Activated T-helper 1 cell treated with anti-CD3 and anti-CD28 coated beads, Interleukin-12 subunit alpha, Interleukin-12 subunit beta, Interleukin-2, Interleukin-4 antibody, amounts not matched to agents 30 ng/mL and 10 ng/mL and 1 ng/mL, durations not matched to agents 14 hours and 24 hours and 36 hours (primary cell): ENCODE measurements around the gene RIMKLB. TPM values are rescaled to one million over a fixed set of nuclear protein-coding genes. Genes with fewer than 3 reads are reported as not detected.
A peak's percentile ranks its signal among the peaks of the same experiment; 100 is the strongest.

Experiments
- DNase-seq: peaks from one replicate; pipeline ENCODE4 v3.0.0; 2021; ENCODE audit warnings: low spot score
- H3K27ac Mint-ChIP-seq: one replicate; pipeline ENCODE4 v1.8.0; 2021; ENCODE audit warnings: mild to moderate bottlenecking, mixed read lengths
- H3K27me3 Mint-ChIP-seq: one replicate; pipeline ENCODE4 v1.8.0; 2022; ENCODE audit warnings: mild to moderate bottlenecking, moderate library complexity, mixed read lengths; ENCODE audit not compliant: insufficient read depth
- H3K36me3 Mint-ChIP-seq: one replicate; pipeline ENCODE4 v1.8.0; 2021; ENCODE audit warnings: low read depth, mixed read lengths
- H3K4me1 Mint-ChIP-seq: one replicate; pipeline ENCODE4 v1.8.0; 2021; ENCODE audit warnings: low read depth, mixed read lengths
- H3K4me3 Mint-ChIP-seq: one replicate; pipeline ENCODE4 v1.8.0; 2021; ENCODE audit warnings: mild to moderate bottlenecking, moderate library complexity, mixed read lengths
- H3K9me3 Mint-ChIP-seq: one replicate; pipeline ENCODE4 v1.8.0; 2021; ENCODE audit warnings: mixed read lengths
- intact Hi-C: fragments of 100-400 bp; cut with micrococcal nuclease; formaldehyde crosslinking; loops from one replicate; pipeline ENCODE4 v1.15.1; 2024
- total RNA-seq: library from RNA; stranded (reverse); gene quantifications from 2 replicates; pipeline ENCODE4 v1.2.3, GENCODE V29; 2022

The RIMKLB gene
- total RNA-seq, 1 donor from 2014 or later = 0.52 TPM

GRCh38 chr12:8675591-8676036, 22.2 kb upstream of the RIMKLB start:
- H3K27ac Mint-ChIP-seq = no peak overlapping the region
- DNase-seq = no peak
- H3K27me3 Mint-ChIP-seq = peaks cover 4% of the 10 kb centered on the region
- intact Hi-C loops = no loop called here
- no peaks in the 10 kb centered on the region for H3K4me1 Mint-ChIP-seq
- no peaks in the 10 kb centered on the region for H3K9me3 Mint-ChIP-seq
- no peaks in the 10 kb centered on the region for H3K36me3 Mint-ChIP-seq
- H3K4me3 Mint-ChIP-seq = no peak overlapping the region

DNA sequence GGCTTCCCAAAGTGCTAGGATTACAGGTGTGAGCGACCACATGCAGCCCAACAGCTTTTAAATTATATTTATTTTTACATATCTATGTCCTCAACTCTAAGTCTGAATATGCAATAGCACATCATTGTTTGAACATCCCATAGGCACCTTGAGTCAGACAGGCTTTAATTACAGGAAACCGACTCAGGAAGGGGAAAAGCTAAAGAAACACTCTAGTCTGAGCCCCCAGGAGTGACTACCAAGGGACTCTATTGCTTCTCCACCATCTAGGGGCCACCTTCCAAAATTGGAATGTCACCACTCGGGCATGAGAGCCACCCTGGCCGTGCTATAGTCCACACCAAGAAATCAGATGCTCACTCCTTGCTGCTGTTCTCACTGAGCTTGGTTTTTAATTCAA, 21.1 kb upstream of the RIMKLB start:
- Mint-ChIP-seq H3K4me1 (no peaks in the 10 kb centered on the region), H3K27ac (no peak overlapping the region), H3K36me3 (no peaks in the 10 kb centered on the region), H3K4me3 (no peak overlapping the region), H3K27me3 (peaks cover 8% of the 10 kb centered on the region), H3K9me3 (no peaks in the 10 kb centered on the region)
- DNase-seq = no peak
- intact Hi-C loops = no loop called here

- Mint-ChIP-seq H3K9me3 (no peaks in the 10 kb centered on the region), H3K4me3 (no peak overlapping the region), H3K36me3 (no peaks in the 10 kb centered on the region), H3K4me1 (no peaks in the 10 kb centered on the region), H3K27me3 (peaks cover 6% of the 10 kb centered on the region), H3K27ac (no peak overlapping the region)
- intact Hi-C loops = no loop called here
- DNase-seq = no peak
Observed at GRCh38 chr12:8677362-8677761, 20.4 kb upstream of the RIMKLB start.

DNA sequence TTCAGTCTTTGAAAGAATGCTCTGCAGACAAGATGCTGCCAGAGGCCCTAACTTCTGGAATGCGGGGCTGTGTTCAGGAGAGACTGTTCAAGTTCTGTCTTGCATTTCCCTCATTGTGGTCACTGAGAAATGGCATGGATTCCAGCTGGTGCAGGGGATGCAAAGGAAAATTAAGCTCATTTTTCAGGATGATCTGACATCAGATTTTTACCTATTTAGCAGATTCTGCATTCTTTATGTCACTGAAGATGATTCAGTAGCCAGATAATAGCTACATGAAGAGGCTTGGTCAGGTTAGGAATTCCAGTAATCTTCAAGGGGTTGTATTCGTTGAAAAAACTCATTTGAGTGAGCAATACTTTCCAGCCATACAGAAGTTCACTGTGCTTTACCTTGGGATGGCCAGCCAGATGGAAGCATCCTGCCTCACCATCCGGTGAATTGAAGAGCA, 19.1 kb upstream of the RIMKLB start:
- Mint-ChIP-seq H3K9me3 (no peaks in the 10 kb centered on the region), H3K4me1 (no peaks in the 10 kb centered on the region), H3K27ac (no peak overlapping the region), H3K36me3 (no peaks in the 10 kb centered on the region), H3K27me3 (peaks cover 5% of the 10 kb centered on the region), H3K4me3 (no peak overlapping the region)
- no peak for DNase-seq
- intact Hi-C loops = no loop called here

- no peak for DNase-seq
- Mint-ChIP-seq H3K4me3 (no peak overlapping the region), H3K4me1 (no peaks in the 10 kb centered on the region), H3K9me3 (no peaks in the 10 kb centered on the region), H3K27ac (no peak overlapping the region), H3K36me3 (no peaks in the 10 kb centered on the region), H3K27me3 (peaks cover 12% of the 10 kb centered on the region)
- intact Hi-C loops = no loop called here
Observed at GRCh38 chr12:8680533-8680932, 17.3 kb upstream of the RIMKLB start.

- intact Hi-C loops = no loop called here
- no peaks in the 10 kb centered on the region for H3K36me3 Mint-ChIP-seq
- H3K27ac Mint-ChIP-seq = no peak overlapping the region
- no peaks in the 10 kb centered on the region for H3K9me3 Mint-ChIP-seq
- DNase-seq = no peak
- no peak overlapping the region for H3K4me3 Mint-ChIP-seq
- H3K27me3 Mint-ChIP-seq = peaks cover 12% of the 10 kb centered on the region
- no peaks in the 10 kb centered on the region for H3K4me1 Mint-ChIP-seq
Observed at GRCh38 chr12:8681129-8681884, 16.5 kb upstream of the RIMKLB start.

DNA sequence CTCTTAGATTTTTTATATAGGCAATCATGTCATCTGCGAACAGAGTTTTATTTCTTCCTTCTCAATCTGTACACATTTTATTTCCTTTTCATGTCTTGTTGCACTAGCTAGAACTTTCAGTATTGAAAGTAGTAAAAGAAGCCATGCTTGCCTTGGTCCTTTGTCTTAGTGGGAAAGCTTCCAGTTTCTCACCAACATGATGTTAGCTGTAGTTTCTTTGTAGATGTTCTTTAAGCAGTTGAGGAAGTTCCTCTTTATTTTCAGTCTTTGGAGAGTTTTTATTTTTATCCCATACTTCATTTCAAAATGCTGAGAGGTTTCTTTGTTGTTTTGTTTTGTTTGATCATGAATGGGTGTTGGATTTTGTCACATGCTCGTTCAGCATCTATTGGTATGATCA, 12.7 kb upstream of the RIMKLB start:
- intact Hi-C loops = no loop called here

GRCh38 chr12:8687846-8688601, 9.8 kb upstream of the RIMKLB start:
- Mint-ChIP-seq H3K9me3 (no peaks in the 10 kb centered on the region), H3K27ac (no peak overlapping the region), H3K36me3 (no peaks in the 10 kb centered on the region), H3K27me3 (peaks cover 31% of the 10 kb centered on the region), H3K4me3 (no peak overlapping the region), H3K4me1 (no peaks in the 10 kb centered on the region)
- intact Hi-C loops = no loop called here
- no peak for DNase-seq

More for the DNA sequence above, 12.7 kb upstream of the RIMKLB start:
- H3K4me3 Mint-ChIP-seq = no peak overlapping the region
- DNase-seq = no peak
- no peaks in the 10 kb centered on the region for H3K9me3 Mint-ChIP-seq
- H3K27me3 Mint-ChIP-seq = peaks cover 15% of the 10 kb centered on the region
- no peaks in the 10 kb centered on the region for H3K4me1 Mint-ChIP-seq
- no peak overlapping the region for H3K27ac Mint-ChIP-seq
- H3K36me3 Mint-ChIP-seq = no peaks in the 10 kb centered on the region

DNA sequence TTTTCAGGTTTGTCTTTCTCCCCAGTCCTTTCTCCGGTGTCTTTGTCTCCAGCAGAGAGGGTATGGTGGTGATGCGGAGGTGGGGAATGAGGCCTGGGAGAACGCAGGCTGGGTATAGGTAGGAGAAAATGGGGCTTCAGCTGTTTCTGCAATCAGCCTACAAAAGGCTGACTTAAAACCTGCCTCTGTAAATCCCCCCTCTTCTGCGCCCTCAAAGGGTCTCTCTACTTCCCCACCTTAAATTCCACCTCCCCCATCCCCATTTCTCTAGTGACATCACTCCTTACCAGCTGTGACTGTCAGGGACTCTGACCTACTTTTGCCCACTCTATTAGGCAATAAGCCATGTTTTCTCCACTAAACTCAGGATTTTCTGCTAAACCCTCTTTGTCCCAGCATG, 8.1 kb upstream of the RIMKLB start:
- no peaks in the 10 kb centered on the region for H3K9me3 Mint-ChIP-seq
- peaks cover 31% of the 10 kb centered on the region for H3K27me3 Mint-ChIP-seq
- H3K27ac Mint-ChIP-seq = no peak overlapping the region
- no peaks in the 10 kb centered on the region for H3K36me3 Mint-ChIP-seq
- no peak for DNase-seq
- no peak overlapping the region for H3K4me3 Mint-ChIP-seq
- intact Hi-C loops = no loop called here
- no peaks in the 10 kb centered on the region for H3K4me1 Mint-ChIP-seq

- Mint-ChIP-seq H3K9me3 (no peaks in the 10 kb centered on the region), H3K36me3 (peaks cover 2% of the 10 kb centered on the region), H3K27me3 (peaks cover 44% of the 10 kb centered on the region), H3K4me1 (peaks cover 6% of the 10 kb centered on the region), H3K27ac (no peak overlapping the region), H3K4me3 (no peak overlapping the region)
- intact Hi-C loops = no loop called here
- DNase-seq = no peak
Observed at GRCh38 chr12:8692573-8692972, 5.2 kb upstream of the RIMKLB start.

DNA sequence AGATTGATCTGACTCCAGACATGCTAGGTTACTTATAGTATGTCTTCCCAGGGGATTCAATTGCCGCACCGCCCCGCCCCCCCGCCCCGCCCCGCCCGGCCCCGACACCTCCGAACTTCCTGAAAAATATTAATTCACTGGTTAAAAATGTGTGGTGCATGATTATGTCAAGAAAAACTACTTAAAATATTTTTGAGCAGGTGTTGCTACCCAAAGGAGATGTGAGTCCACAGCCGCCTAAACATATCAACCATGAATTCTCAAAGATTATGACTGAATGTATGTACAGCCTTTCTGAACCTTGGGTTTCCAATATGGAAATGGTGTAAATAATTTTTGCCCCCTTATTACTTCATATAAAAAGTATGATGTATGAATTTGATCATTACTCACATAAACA, 2.7 kb upstream of the RIMKLB start:
- H3K27ac Mint-ChIP-seq = no peak overlapping the region
- peaks cover 12% of the 10 kb centered on the region for H3K4me1 Mint-ChIP-seq
- DNase-seq = no peak
- H3K9me3 Mint-ChIP-seq = no peaks in the 10 kb centered on the region
- peaks cover 3% of the 10 kb centered on the region for H3K36me3 Mint-ChIP-seq
- intact Hi-C loops = no loop called here
- H3K27me3 Mint-ChIP-seq = peaks cover 59% of the 10 kb centered on the region
- no peak overlapping the region for H3K4me3 Mint-ChIP-seq

DNA sequence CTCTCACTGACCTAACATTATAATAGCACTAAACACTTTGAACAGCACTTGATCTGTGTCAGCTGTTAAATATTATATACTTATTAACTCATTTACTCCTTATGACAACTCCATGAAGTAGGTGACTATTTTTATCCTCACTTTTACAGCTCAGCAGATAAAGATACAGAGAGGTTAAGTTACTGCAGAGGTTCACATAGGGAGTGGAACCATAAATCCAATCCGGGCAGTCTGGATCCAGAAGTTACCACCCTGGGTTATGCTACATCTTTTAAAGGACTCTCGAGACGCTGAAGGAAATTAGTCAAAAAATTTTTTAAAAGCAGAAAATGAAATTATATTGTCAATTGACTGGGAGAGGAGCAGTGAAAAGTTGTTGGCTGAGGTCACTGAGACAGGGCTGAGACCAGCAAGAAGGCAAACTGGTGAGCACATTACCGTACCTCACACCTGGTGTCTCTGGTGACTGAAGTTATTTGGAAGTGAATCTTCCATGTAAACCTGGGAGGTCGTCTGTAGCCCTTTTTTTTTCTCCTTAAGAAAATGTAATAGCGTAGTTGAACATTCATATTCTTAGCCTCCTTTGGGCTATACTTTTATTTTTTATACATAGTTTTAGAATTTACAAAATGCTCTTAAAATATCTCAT, 1.2 kb upstream of the RIMKLB start:
- Mint-ChIP-seq H3K27me3 (peaks cover 64% of the 10 kb centered on the region), H3K9me3 (no peaks in the 10 kb centered on the region), H3K27ac (no peak overlapping the region), H3K36me3 (peaks cover 3% of the 10 kb centered on the region), H3K4me1 (peaks cover 12% of the 10 kb centered on the region), H3K4me3 (peak overlapping the region; percentile 75)
- DNase-seq = no peak
- intact Hi-C loops = loop anchor here (1.0 to 2.0 kb wide), 3 partner anchors 194 to 253 kb away; partner anchors contain the start of genes M6PR and PHC1

DNA sequence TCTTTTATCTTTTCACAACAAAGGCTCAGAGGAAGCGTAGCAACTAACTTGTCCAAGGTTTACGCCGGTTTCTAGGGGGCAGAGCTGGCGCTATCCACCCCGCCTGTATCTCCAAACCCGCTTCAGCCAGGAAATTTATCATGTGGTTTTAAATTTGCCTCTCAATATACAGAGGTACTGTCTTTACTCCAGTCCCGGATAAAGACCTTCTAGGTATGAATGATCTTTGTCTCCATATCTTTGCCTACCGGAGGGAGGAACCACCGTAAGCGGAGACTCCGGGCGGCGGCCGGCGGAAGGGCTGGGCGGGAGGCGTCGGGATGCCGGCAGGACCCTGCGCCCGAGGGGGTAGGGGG, 693 bp upstream of the RIMKLB start:
- H3K27me3 Mint-ChIP-seq = peaks cover 63% of the 10 kb centered on the region
- H3K36me3 Mint-ChIP-seq = peaks cover 3% of the 10 kb centered on the region
- peaks cover 12% of the 10 kb centered on the region for H3K4me1 Mint-ChIP-seq

More for the DNA sequence above, 693 bp upstream of the RIMKLB start:
- DNase-seq = no peak
- Mint-ChIP-seq H3K4me3 (peak overlapping the region; percentile 75), H3K27ac (peak overlapping the region; percentile 35), H3K9me3 (no peaks in the 10 kb centered on the region)
- intact Hi-C loops = loop anchor here (1.0 to 2.0 kb wide), 3 partner anchors 194 to 252 kb away; partner anchors contain the start of genes M6PR and PHC1
